ENCODE measurements around the gene STARD10. TPM values are rescaled to one million over a fixed set of nuclear protein-coding genes. Genes with fewer than 3 reads are reported as not detected.
"Not testable (repeated sequence)": the region's sequence is repeated elsewhere in the genome, so short reads cannot be mapped to it uniquely, and the experiment has no call there.

STARD10 gene
- total RNA-seq, 1 experiment from 2014 or later, result 68.8 TPM

- in situ Hi-C loops (cut with HindIII; ENCODE audit: low sequenced_read_pairs), result no loop called here
- DNase-seq (ENCODE audit: low spot score), result peak; percentile 53
Measured at GRCh38 chr11:72812967-72813739, 19.3 kb upstream of the STARD10 start.

- DNase-seq (ENCODE audit: low spot score), result no peak
- in situ Hi-C loops (cut with HindIII; ENCODE audit: low sequenced_read_pairs), result no loop called here
Measured at GRCh38 chr11:72812604-72812966, 18.7 kb upstream of the STARD10 start.

GRCh38 chr11:72811686-72812085 lies 17.8 kb upstream of the STARD10 start:
- in situ Hi-C loops (cut with HindIII; ENCODE audit: low sequenced_read_pairs); DNase-seq (ENCODE audit: low spot score): not testable (repeated sequence)

GRCh38 chr11:72808331-72808798 lies 14.5 kb upstream of the STARD10 start:
- in situ Hi-C loops (cut with HindIII; ENCODE audit: low sequenced_read_pairs), result no loop called here
- DNase-seq (ENCODE audit: low spot score), result no peak

GRCh38 chr11:72807792-72808191 lies 13.9 kb upstream of the STARD10 start:
- in situ Hi-C loops (cut with HindIII; ENCODE audit: low sequenced_read_pairs), result no loop called here
- DNase-seq (ENCODE audit: low spot score), result no peak

- no peak for DNase-seq (ENCODE audit: low spot score)
- in situ Hi-C loops (cut with HindIII; ENCODE audit: low sequenced_read_pairs), result no loop called here
Measured at GRCh38 chr11:72807021-72807693, 13.3 kb upstream of the STARD10 start.

GRCh38 chr11:72806378-72806777 lies 12.5 kb upstream of the STARD10 start:
- DNase-seq (ENCODE audit: low spot score); in situ Hi-C loops (cut with HindIII; ENCODE audit: low sequenced_read_pairs): not testable (repeated sequence)

- in situ Hi-C loops (cut with HindIII; ENCODE audit: low sequenced_read_pairs), result no loop called here
- DNase-seq (ENCODE audit: low spot score), result no peak
Measured at GRCh38 chr11:72805216-72805615, 11.4 kb upstream of the STARD10 start.

GRCh38 chr11:72802822-72803221 lies 9.0 kb upstream of the STARD10 start:
- in situ Hi-C loops (cut with HindIII; ENCODE audit: low sequenced_read_pairs), result no loop called here
- no peak for DNase-seq (ENCODE audit: low spot score)

- DNase-seq (ENCODE audit: low spot score), result no peak
- in situ Hi-C loops (cut with HindIII; ENCODE audit: low sequenced_read_pairs), result no loop called here
Measured at GRCh38 chr11:72799441-72799840, 5.6 kb upstream of the STARD10 start.

- no peak for DNase-seq (ENCODE audit: low spot score)
- in situ Hi-C loops (cut with HindIII; ENCODE audit: low sequenced_read_pairs), result no loop called here
Measured at GRCh38 chr11:72798361-72798760, 4.5 kb upstream of the STARD10 start.

- in situ Hi-C loops (cut with HindIII; ENCODE audit: low sequenced_read_pairs), result no loop called here
- no peak for DNase-seq (ENCODE audit: low spot score)
Measured at GRCh38 chr11:72793076-72793424, 797 bp downstream of the STARD10 start.

- in situ Hi-C loops (cut with HindIII; ENCODE audit: low sequenced_read_pairs), result no loop called here
Measured at GRCh38 chr11:72792437-72793021, 1.3 kb downstream of the STARD10 start.

GRCh38 chr11:72791228-72791627 lies 2.6 kb downstream of the STARD10 start:
- DNase-seq (ENCODE audit: low spot score); in situ Hi-C loops (cut with HindIII; ENCODE audit: low sequenced_read_pairs): not testable (repeated sequence)

More at GRCh38 chr11:72792437-72793021, 1.3 kb downstream of the STARD10 start:
- DNase-seq (ENCODE audit: low spot score), result no peak

GRCh38 chr11:72789493-72790131 lies 4.2 kb downstream of the STARD10 start:
- in situ Hi-C loops (cut with HindIII; ENCODE audit: low sequenced_read_pairs), result no loop called here
- DNase-seq (ENCODE audit: low spot score), result no peak

GRCh38 chr11:72788241-72788640 lies 5.6 kb downstream of the STARD10 start:
- in situ Hi-C loops (cut with HindIII; ENCODE audit: low sequenced_read_pairs), result no loop called here
- no peak for DNase-seq (ENCODE audit: low spot score)

- in situ Hi-C loops (cut with HindIII; ENCODE audit: low sequenced_read_pairs), result no loop called here
- no peak for DNase-seq (ENCODE audit: low spot score)
Measured at GRCh38 chr11:72787216-72788104, 6.4 kb downstream of the STARD10 start.

GRCh38 chr11:72786305-72787215 lies 7.3 kb downstream of the STARD10 start:
- DNase-seq (ENCODE audit: low spot score), result no peak

More at GRCh38 chr11:72786305-72787215, 7.3 kb downstream of the STARD10 start:
- in situ Hi-C loops (cut with HindIII; ENCODE audit: low sequenced_read_pairs), result no loop called here

All from G401 (cell line).